H1 (cell line): ENCODE results near the gene GPR31. TPM values are rescaled to one million over a fixed set of nuclear protein-coding genes. Genes with fewer than 3 reads are reported as not detected.

Experiments used
- MAFK ChIP-seq: IDR thresholded peaks from 2 replicates; pipeline ENCODE4 v1.6.1; 2012; ENCODE audit warnings: low read depth, mild to moderate bottlenecking, improper control_type of control experiment, low read length
- MAX ChIP-seq: IDR thresholded peaks from 2 replicates; pipeline ENCODE4 v1.6.1; 2012; ENCODE audit warnings: inconsistent platforms
- SRF ChIP-seq: IDR thresholded peaks from 2 replicates; pipeline ENCODE4 v1.6.1; 2011; ENCODE audit warnings: mild to moderate bottlenecking, low read depth, low read length, moderate library complexity
- polyA plus RNA-seq, 7 experiments: library from polyadenylated mRNA; depleted of rRNA in 3 of 7; stranded (reverse) in 5 of 7; unstranded in 2 of 7; fragments of >200 nt in 5 of 7; fragments of 200-250 nt in 2 of 7; gene quantifications; 1 replicate in 5 of 7; 2 replicates in 1 of 7; 4 replicates in 1 of 7; pipeline versions ENCODE4 v1.2.1 to v1.2.3, GENCODE V29; 2011 to 2013; ENCODE audit warnings: missing spikeins in 2 of 7, mixed read lengths in 2 of 7
- total RNA-seq: library from RNA; stranded (reverse); fragmentation: NEBNext Ultra II Directional; extraction: Animal tissue kit (Norgen Biotek cat#: 25700); gene quantifications from 2 replicates; pipeline ENCODE4 v1.2.1, GENCODE V29; 2021

Gene GPR31
- total and polyA plus RNA-seq, 2 of the 8 experiments (the other 6 are each of a cell fraction or from before 2014, with no cell fraction given), result not detected

- no peak for TF ChIP-seq SRF
- TF ChIP-seq MAX, result no peak
- TF ChIP-seq MAFK, result no peak
- TF ChIP-seq, all 59 proteins: peak for 0
These were observed 15.4 kb downstream of the GPR31 start (continued) for GRCh38 chr6:167142433-167142761.
